HFF-Myc (cell line): Measurements from ENCODE around the gene UPK3A.
"Not testable (repeated sequence)": the region's sequence is repeated elsewhere in the genome, so short reads cannot be mapped to it uniquely, and the experiment has no call there.

Source experiments
- DNase-seq: peaks from one replicate; pipeline ENCODE4 v3.0.0-alpha.2; 2011; ENCODE audit warnings: low read depth; ENCODE audit errors: extremely low read depth
- H3K4me3 ChIP-seq: replicated peaks from 2 replicates; pipeline ENCODE4 v1.5.1; 2011; ENCODE audit warnings: low read depth, mild to moderate bottlenecking, control low read depth, low read length
- TF ChIP-seq, protein P1 (sequence below): IDR thresholded peaks from 2 replicates; pipeline ENCODE4 v1.5.1; 2012; ENCODE audit warnings: mild to moderate bottlenecking, low read depth, low read length, control low read depth; ENCODE audit errors: missing control alignments

The UPK3A gene

DNA sequence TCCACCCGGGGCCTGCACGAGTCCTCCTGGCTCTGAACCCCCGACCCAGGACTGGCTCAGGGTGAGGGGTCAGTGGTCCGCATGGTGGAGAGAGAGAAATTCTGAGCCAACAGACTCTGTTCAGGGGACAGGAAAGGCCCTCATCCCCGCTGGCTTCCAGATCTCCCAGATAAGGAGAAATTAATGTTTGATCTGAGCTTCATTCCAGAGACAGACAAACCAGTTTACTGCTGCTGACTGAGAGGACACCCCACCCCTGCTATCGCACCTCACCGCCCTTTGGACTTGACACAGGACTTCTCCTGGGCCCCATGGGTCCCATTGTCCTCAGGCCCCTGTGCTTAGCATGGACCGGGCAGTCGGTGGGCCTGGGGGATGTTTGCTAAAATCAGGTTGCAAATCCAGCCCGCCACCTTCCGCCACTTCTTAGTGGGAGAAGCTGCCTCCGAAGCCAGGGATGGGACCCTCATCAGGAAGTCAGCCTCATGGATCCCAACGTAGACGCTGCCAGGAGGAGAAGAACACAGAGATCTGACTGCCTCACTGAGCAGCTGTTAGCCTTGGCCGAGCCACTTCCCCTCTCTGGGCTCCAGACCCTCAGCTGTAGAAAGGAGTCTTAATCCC, 11.2 kb upstream of the UPK3A start:
- TF ChIP-seq, protein P1, sequence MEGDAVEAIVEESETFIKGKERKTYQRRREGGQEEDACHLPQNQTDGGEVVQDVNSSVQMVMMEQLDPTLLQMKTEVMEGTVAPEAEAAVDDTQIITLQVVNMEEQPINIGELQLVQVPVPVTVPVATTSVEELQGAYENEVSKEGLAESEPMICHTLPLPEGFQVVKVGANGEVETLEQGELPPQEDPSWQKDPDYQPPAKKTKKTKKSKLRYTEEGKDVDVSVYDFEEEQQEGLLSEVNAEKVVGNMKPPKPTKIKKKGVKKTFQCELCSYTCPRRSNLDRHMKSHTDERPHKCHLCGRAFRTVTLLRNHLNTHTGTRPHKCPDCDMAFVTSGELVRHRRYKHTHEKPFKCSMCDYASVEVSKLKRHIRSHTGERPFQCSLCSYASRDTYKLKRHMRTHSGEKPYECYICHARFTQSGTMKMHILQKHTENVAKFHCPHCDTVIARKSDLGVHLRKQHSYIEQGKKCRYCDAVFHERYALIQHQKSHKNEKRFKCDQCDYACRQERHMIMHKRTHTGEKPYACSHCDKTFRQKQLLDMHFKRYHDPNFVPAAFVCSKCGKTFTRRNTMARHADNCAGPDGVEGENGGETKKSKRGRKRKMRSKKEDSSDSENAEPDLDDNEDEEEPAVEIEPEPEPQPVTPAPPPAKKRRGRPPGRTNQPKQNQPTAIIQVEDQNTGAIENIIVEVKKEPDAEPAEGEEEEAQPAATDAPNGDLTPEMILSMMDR = no peak
- no peak overlapping the region for H3K4me3 ChIP-seq

DNA sequence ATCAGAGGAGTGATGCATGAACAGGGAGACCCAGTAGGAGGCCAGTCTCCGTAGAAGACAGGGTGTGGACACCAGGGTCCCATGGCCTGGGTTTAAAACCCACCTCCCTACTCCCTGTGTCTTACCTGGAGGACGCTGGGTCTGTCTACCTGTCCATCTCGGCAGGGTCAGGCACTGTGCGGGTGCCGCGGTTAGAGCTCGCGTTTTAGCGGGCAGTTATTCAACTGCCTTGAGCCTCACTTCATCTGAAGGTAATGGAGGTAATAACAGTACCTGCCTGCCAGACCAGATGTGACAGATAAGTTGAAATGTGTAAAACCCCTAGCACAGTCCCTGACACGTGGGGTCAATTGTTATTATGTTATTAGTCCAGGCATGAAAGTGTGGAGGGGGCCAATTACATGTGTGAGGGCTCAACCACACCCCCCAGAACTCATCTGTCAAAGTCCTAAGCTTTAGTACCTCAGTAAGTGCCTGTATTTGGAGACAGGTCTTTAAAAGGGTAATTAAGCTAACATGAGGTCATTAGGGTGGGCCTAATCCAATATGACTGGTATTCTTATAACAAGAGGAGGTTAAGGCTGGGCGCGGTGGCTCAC, 8.1 kb upstream of the UPK3A start:
- H3K4me3 ChIP-seq = no peak overlapping the region
- DNase-seq = no peak
- TF ChIP-seq, protein P1 = no peak

More for the DNA sequence above, 11.2 kb upstream of the UPK3A start:
- DNase-seq = no peak

- not testable (repeated sequence) for DNase-seq
Observed at GRCh38 chr22:45277720-45278119, 7.0 kb upstream of the UPK3A start.

DNA sequence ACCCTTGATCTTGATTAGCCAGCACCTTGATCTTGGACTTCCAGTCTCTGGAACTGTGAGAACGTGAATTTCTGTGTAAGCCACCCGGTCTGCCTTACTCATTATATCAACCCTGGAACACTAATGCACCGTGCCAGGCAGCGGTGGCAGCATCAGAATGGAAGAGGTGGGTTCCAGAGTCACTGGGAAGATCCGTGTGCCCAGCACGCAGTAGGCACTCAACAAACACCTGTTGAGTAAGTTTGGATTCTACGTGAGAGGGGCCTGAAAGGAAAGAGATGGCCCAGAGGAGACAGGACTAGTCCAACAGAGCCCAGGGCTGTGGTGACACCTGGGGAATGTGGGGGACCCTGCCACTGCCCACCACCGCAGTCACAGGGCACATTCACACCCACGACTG, 6.6 kb upstream of the UPK3A start:
- no peak for DNase-seq
- TF ChIP-seq, protein P1 = no peak

More at GRCh38 chr22:45277720-45278119, 7.0 kb upstream of the UPK3A start:
- not testable (repeated sequence) for H3K4me3 ChIP-seq

DNA sequence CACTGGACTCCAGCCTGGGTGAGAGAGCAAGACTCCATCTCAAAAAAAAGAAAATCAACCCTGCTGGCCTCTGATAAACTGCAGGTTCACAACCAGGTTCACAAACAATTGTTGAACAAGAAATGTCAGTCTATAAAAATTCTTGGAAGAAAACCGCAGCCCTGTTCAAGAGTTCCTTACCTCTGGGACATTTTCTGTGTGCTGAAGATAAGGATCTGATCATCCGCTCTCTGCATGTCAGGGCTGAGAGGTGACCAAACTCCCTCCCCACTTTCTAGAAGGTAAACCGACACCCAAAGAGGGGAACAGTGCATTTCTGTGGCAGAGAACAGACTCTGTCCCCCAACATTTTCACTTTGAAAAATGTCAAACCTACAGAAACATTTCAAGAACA, 4.2 kb upstream of the UPK3A start:
- TF ChIP-seq, protein P1 = no peak
- H3K4me3 ChIP-seq = no peak overlapping the region
- no peak for DNase-seq

More for the DNA sequence above, 6.6 kb upstream of the UPK3A start:
- H3K4me3 ChIP-seq = no peak overlapping the region

DNA sequence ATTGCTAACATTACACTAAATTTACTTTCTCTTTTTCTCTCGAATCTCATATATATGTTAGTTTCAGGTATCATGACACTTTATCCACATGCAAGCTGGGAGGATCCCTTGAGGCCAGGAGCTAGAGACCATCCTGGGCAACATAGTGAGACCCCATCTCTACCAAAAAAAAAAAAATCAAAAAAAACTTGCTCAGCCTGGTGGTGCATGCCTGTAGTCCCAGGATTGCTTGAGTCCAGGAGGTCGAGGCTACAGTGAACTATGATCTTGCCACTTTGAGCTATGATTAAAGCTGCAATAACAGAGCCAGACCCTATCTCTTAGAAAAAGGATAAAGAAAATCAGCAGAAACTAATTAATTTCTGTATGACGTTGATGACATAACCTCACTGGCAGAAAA, 3.7 kb upstream of the UPK3A start:
- H3K4me3 ChIP-seq = no peak overlapping the region
- TF ChIP-seq, protein P1 = no peak
- no peak for DNase-seq

DNA sequence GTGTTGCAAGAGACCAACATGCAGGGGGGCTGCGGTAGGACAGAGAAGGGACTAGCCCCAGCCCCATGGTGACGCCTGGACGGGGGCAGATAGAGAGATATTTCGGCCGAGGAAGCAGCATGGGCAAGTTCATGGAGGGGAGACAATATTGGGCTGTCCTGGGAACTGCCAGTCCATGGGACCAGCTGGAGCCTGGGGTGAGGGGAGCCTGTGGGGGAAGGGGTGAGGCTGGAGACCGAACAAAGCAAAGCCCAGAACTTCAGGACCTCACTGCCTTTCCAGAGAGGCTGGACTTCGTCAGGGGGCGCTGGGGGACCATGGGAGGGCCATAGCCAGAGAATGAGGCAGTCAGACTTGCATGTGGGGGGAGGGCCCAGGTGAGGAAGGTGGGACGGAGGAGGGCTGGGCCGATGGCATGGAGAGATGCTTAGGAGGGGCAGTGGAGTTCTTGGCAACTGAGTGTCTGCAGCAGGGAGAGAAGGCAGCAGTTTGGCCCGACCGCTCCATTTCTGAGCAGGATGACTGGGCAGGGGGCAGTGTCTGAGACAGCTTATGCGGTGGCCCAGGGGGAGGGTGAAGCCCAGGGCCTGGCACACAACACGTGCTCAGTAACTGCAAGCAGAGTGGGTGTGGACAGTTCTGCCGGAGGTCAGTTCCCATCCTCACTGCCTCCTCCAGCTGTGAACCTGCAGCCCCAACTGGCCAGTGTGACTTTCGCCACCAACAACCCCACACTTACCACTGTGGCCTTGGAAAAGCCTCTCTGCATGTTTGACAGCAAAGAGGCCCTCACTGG, 712 bp downstream of the UPK3A start:
- DNase-seq = no peak
- TF ChIP-seq, protein P1 = no peak
- no peak overlapping the region for H3K4me3 ChIP-seq
